Measurements from ENCODE around the gene SBK2. TPM values are rescaled to one million over a fixed set of nuclear protein-coding genes. Genes with fewer than 3 reads are reported as not detected.

SBK2 gene
- total RNA-seq, 2 experiments from 2014 or later, result not detected

- DNase-seq (no peak), ATAC-seq (ENCODE audit: poor library complexity) (no peak)
- Histone ChIP-seq H3K36me3 (ENCODE audit: insufficient read depth, low read length) (no peaks in the 10 kb centered on the region), H3K9me3 (ENCODE audit: control insufficient read depth in 1 of 2, insufficient read depth in 1 of 2, low read length in 2 of 2) (no peaks in the 10 kb centered on the region), H3K4me3 (ENCODE audit: low read length) (no peak overlapping the region), H3K4me1 (ENCODE audit: insufficient read depth, low read length) (peaks cover 5% of the 10 kb centered on the region), H3K27ac (ENCODE audit: low read depth in 1 of 2, low read length in 2 of 2) (no peak overlapping the region), H3K27me3 (ENCODE audit: control insufficient read depth in 1 of 2, insufficient read depth in 2 of 2, low read length in 2 of 2) (peaks cover 0 to 7% of the 10 kb centered on the region in 2 experiments)
- no peaks in the 10 kb centered on the region for H3K9me3 Mint-ChIP-seq
- intact Hi-C loops (cut with DNase I, micrococcal nuclease), result no loop called here
- no peaks in the 10 kb centered on the region for H3K36me3 Mint-ChIP-seq (ENCODE audit: low read depth)
- POLR2A ChIA-PET, result interaction anchor here (0.6 kb wide), 1 partner anchor 352 kb away, joined by 3 read pairs; no protein-coding TSS in a partner anchor
- TF ChIP-seq CTCF (IDR thresholded peaks at IDR 0.05), result no peak
- no peaks in the 10 kb centered on the region for H3K4me1 Mint-ChIP-seq (ENCODE audit: low read depth)
- no peaks in the 10 kb centered on the region for H3K27me3 Mint-ChIP-seq
- H3K4me3 Mint-ChIP-seq, result no peak overlapping the region
- H3K27ac Mint-ChIP-seq, result no peak overlapping the region
- CTCF ChIA-PET, result no interaction called here
Measured at GRCh38 chr19:55493052-55493644, 43.8 kb downstream of the SBK2 start.

- H3K36me3 Mint-ChIP-seq (ENCODE audit: low read depth), result no peaks in the 10 kb centered on the region
- no peak for ATAC-seq (ENCODE audit: poor library complexity)
- Histone ChIP-seq H3K27me3 (ENCODE audit: control insufficient read depth in 1 of 2, insufficient read depth in 2 of 2, low read length in 2 of 2) (peaks cover 0 to 7% of the 10 kb centered on the region in 2 experiments), H3K4me3 (ENCODE audit: low read length) (no peak overlapping the region), H3K4me1 (ENCODE audit: insufficient read depth, low read length) (peaks cover 5% of the 10 kb centered on the region), H3K9me3 (ENCODE audit: control insufficient read depth in 1 of 2, insufficient read depth in 1 of 2, low read length in 2 of 2) (no peaks in the 10 kb centered on the region), H3K36me3 (ENCODE audit: insufficient read depth, low read length) (no peaks in the 10 kb centered on the region), H3K27ac (ENCODE audit: low read depth in 1 of 2, low read length in 2 of 2) (no peak overlapping the region)
- no peak overlapping the region for H3K4me3 Mint-ChIP-seq
- no peaks in the 10 kb centered on the region for H3K4me1 Mint-ChIP-seq (ENCODE audit: low read depth)
- no peak for DNase-seq
- POLR2A ChIA-PET, result no interaction called here
- CTCF ChIA-PET, result no interaction called here
- H3K27me3 Mint-ChIP-seq, result no peaks in the 10 kb centered on the region
- no peak overlapping the region for H3K27ac Mint-ChIP-seq
- intact Hi-C loops (cut with DNase I, micrococcal nuclease), result no loop called here
- H3K9me3 Mint-ChIP-seq, result no peaks in the 10 kb centered on the region
- no peak for TF ChIP-seq CTCF (IDR thresholded peaks at IDR 0.05)
Measured at GRCh38 chr19:55492362-55492944, 44.5 kb downstream of the SBK2 start.

- intact Hi-C loops (cut with DNase I, micrococcal nuclease), result no loop called here
- Mint-ChIP-seq H3K27me3 (no peaks in the 10 kb centered on the region), H3K4me1 (ENCODE audit: low read depth) (no peaks in the 10 kb centered on the region), H3K9me3 (no peaks in the 10 kb centered on the region), H3K27ac (no peak overlapping the region), H3K36me3 (ENCODE audit: low read depth) (no peaks in the 10 kb centered on the region), H3K4me3 (no peak overlapping the region)
- Histone ChIP-seq H3K9me3 (ENCODE audit: control insufficient read depth in 1 of 2, insufficient read depth in 1 of 2, low read length in 2 of 2) (no peaks in the 10 kb centered on the region), H3K4me1 (ENCODE audit: insufficient read depth, low read length) (peaks cover 5% of the 10 kb centered on the region), H3K36me3 (ENCODE audit: insufficient read depth, low read length) (no peaks in the 10 kb centered on the region), H3K4me3 (ENCODE audit: low read length) (no peak overlapping the region), H3K27me3 (ENCODE audit: control insufficient read depth in 1 of 2, insufficient read depth in 2 of 2, low read length in 2 of 2) (peaks cover 0 to 7% of the 10 kb centered on the region in 2 experiments), H3K27ac (ENCODE audit: low read depth in 1 of 2, low read length in 2 of 2) (no peak overlapping the region)
- ChIA-PET CTCF (no interaction called here), POLR2A (no interaction called here)
- ATAC-seq (ENCODE audit: poor library complexity) (no peak), DNase-seq (no peak)
- no peak for TF ChIP-seq CTCF (IDR thresholded peaks at IDR 0.05)
Measured at GRCh38 chr19:55491546-55492360, 45.2 kb downstream of the SBK2 start.

All from CD4-positive, alpha-beta T cell (primary cell).